Measurements from ENCODE around the gene MESP2. TPM values are rescaled to one million over a fixed set of nuclear protein-coding genes. Genes with fewer than 3 reads are reported as not detected.

The MESP2 gene
- total RNA-seq, 1 experiment from 2014 or later: not detected

DNA sequence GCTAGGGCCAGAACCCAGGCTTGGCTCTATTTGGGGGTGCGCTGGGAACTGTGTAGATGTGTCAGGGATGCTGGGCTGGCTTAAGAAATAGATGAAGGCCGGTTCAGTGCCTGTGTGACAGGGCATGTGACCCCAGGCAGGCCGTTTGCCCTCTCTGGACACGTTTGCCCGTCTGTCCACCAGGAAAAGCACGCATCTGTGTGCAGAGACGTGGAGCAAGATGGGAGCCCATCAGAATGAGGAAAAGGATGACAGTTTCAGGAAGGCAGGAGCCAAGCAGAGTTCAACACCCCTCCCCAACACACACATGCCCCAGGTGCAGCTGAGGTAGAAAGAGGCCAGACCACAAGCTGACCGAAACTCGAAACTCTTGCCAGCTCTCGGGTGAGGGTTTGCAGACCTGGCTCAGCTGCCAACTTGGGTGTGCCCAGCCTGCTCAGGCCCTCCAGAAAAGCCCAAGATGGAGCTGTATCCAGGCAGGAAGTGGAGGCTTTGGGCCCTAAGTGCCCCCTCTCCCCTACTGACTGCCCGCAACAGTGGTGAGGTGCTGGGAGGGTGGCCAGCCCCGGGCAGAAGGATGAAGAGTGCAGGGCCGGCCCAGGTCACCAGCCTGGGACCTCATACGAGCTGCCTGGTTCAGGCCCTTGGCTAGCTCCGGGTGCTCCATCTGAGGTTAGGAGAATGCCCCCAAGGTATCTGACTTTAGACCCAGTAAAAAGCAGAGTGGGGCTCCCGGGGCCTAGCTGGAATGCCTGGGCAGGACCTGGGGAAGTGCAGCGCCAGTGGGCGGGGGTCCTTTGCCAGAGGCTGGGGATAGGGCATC, 14.9 kb upstream of the MESP2 start:
- no TSS peak for BruUV-seq (replicated peaks)
- no peaks in the 10 kb centered on the region for H3K36me3 Mint-ChIP-seq (ENCODE audit: insufficient read depth, unreplicated experiment)
- ChIA-PET CTCF (interaction anchor here (0.6 to 7.9 kb wide), 48 partner anchors 8 to 476 kb away, joined by 3 to 271 read pairs (median 4); partner anchors contain the start of genes AP3S2, MESP1 and MESP2), POLR2A (interaction anchor here (0.6 to 2.5 kb wide), 13 partner anchors 12 to 381 kb away, joined by 3 to 25 read pairs (median 4); partner anchors contain the start of gene AP3S2)
- TF ChIP-seq, protein P1, sequence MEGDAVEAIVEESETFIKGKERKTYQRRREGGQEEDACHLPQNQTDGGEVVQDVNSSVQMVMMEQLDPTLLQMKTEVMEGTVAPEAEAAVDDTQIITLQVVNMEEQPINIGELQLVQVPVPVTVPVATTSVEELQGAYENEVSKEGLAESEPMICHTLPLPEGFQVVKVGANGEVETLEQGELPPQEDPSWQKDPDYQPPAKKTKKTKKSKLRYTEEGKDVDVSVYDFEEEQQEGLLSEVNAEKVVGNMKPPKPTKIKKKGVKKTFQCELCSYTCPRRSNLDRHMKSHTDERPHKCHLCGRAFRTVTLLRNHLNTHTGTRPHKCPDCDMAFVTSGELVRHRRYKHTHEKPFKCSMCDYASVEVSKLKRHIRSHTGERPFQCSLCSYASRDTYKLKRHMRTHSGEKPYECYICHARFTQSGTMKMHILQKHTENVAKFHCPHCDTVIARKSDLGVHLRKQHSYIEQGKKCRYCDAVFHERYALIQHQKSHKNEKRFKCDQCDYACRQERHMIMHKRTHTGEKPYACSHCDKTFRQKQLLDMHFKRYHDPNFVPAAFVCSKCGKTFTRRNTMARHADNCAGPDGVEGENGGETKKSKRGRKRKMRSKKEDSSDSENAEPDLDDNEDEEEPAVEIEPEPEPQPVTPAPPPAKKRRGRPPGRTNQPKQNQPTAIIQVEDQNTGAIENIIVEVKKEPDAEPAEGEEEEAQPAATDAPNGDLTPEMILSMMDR (IDR thresholded peaks at IDR 0.05; ENCODE audit: unreplicated experiment): no peak
- H3K27me3 Mint-ChIP-seq (ENCODE audit: insufficient read depth, unreplicated experiment): no peaks in the 10 kb centered on the region
- peaks cover 9% of the 10 kb centered on the region for H3K4me1 Mint-ChIP-seq (ENCODE audit: insufficient read depth, unreplicated experiment)
- H3K9me3 Mint-ChIP-seq (ENCODE audit: unreplicated experiment): no peaks in the 10 kb centered on the region
- intact Hi-C loops (cut with micrococcal nuclease): loop anchor here (2.0 to 5.0 kb wide), 2 partner anchors 52 to 326 kb away; no protein-coding TSS in a partner anchor
- H3K27ac Mint-ChIP-seq (ENCODE audit: low read depth, unreplicated experiment): no peak overlapping the region
- no peak overlapping the region for H3K4me3 Mint-ChIP-seq (ENCODE audit: unreplicated experiment)
- DNase-seq (ENCODE audit: unreplicated experiment): peak; percentile 79

DNA sequence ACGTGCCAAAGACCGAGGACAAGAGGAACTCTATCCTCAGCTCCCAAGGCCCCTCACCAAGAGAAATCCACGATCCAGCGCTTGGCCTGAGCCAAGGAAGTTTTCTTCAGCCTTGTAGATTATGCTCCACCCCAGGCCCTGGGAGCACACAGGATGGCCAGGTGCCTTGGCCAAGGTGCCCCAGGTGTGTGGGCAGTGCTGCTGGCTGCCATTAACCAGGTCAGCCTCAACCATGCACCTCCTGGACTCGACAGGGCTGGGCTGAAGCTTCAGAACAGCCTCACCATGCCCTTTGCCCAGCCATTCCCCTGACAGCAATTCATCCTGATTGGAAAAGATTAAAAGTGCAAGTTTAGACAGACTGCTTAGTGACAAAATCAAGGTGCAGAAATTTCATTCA, 14.2 kb upstream of the MESP2 start:
- CTCF ChIA-PET: interaction anchor here (0.6 to 7.9 kb wide), 34 partner anchors 8 to 717 kb away, joined by 3 to 271 read pairs (median 4); partner anchors contain the start of genes AP3S2, MESP1 and MESP2
- intact Hi-C loops (cut with micrococcal nuclease): loop anchor here (2.0 to 5.0 kb wide), 2 partner anchors 51 to 325 kb away; no protein-coding TSS in a partner anchor

DNA sequence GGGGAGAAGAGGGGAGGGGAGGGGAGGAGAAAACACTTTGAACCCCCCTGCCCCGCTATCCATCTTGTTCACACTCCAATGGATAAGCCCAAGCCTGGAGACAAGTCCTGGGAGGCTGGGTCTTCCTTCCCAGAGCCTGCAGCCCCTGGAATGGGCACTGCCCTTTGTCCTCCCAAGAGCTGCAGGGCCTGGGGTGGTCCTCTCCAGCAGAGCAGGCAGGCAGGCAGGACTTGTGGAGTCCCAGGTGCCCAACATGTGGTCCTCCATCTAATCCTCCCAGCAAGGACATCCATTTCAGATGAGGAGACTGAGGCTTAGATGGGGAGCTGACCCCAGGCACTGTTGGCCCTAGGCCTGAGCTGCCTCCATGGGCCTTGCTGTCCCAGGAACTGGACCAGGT, 10.4 kb upstream of the MESP2 start:
- BruUV-seq (replicated peaks): no TSS peak
- H3K4me1 Mint-ChIP-seq (ENCODE audit: insufficient read depth, unreplicated experiment): peaks cover 9% of the 10 kb centered on the region
- intact Hi-C loops (cut with micrococcal nuclease): no loop called here
- H3K27ac Mint-ChIP-seq (ENCODE audit: low read depth, unreplicated experiment): no peak overlapping the region
- H3K36me3 Mint-ChIP-seq (ENCODE audit: insufficient read depth, unreplicated experiment): no peaks in the 10 kb centered on the region
- TF ChIP-seq, protein P1 (IDR thresholded peaks at IDR 0.05; ENCODE audit: unreplicated experiment): no peak
- H3K27me3 Mint-ChIP-seq (ENCODE audit: insufficient read depth, unreplicated experiment): no peaks in the 10 kb centered on the region
- POLR2A ChIA-PET: no interaction called here
- CTCF ChIA-PET: interaction anchor here (0.9 kb wide), 1 partner anchor 109 kb away, joined by 4 read pairs; no protein-coding TSS in a partner anchor
- no peak overlapping the region for H3K4me3 Mint-ChIP-seq (ENCODE audit: unreplicated experiment)
- no peaks in the 10 kb centered on the region for H3K9me3 Mint-ChIP-seq (ENCODE audit: unreplicated experiment)
- DNase-seq (ENCODE audit: unreplicated experiment): no peak

More for the DNA sequence above, 14.2 kb upstream of the MESP2 start:
- Mint-ChIP-seq H3K27ac (ENCODE audit: low read depth, unreplicated experiment) (no peak overlapping the region), H3K4me3 (ENCODE audit: unreplicated experiment) (no peak overlapping the region), H3K9me3 (ENCODE audit: unreplicated experiment) (no peaks in the 10 kb centered on the region), H3K27me3 (ENCODE audit: insufficient read depth, unreplicated experiment) (no peaks in the 10 kb centered on the region), H3K4me1 (ENCODE audit: insufficient read depth, unreplicated experiment) (peaks cover 9% of the 10 kb centered on the region), H3K36me3 (ENCODE audit: insufficient read depth, unreplicated experiment) (no peaks in the 10 kb centered on the region)
- no peak for DNase-seq (ENCODE audit: unreplicated experiment)
- POLR2A ChIA-PET: interaction anchor here (0.7 to 2.5 kb wide), 8 partner anchors 12 to 126 kb away, joined by 3 to 25 read pairs (median 4); no protein-coding TSS in a partner anchor
- no TSS peak for BruUV-seq (replicated peaks)
- TF ChIP-seq, protein P1 (IDR thresholded peaks at IDR 0.05; ENCODE audit: unreplicated experiment): no peak
